WTC11 (cell line): ENCODE measurements around the gene DPP7. TPM values are rescaled to one million over a fixed set of nuclear protein-coding genes. Genes with fewer than 3 reads are reported as not detected.
A peak's percentile ranks its signal among the peaks of the same experiment; 100 is the strongest.

Experiments
- ATAC-seq: fragments of 200-7000 bp; cut with Tn5 transposase; 2 replicates; pipeline ENCODE4 v1.10.0; 2021; ENCODE audit warnings: mild to moderate bottlenecking, moderate library complexity
- CTCF ChIA-PET: fragments of 300-600 bp; sonication (Branson Sonifier 250); formaldehyde crosslinking; loops from one replicate; lab custom pipeline; 2021; ENCODE audit warnings: antibody characterized with exemption; lab: Charles Lee
- POLR2A ChIA-PET: fragments of 350-600 bp; sonication (Branson Sonifier 250); formaldehyde crosslinking; loops from one replicate; lab custom pipeline; 2021; ENCODE audit warnings: antibody characterized with exemption; lab: Charles Lee
- DNase-seq: peaks from one replicate; pipeline ENCODE4 v3.0.0; 2021; ENCODE audit warnings: low spot score
- H3K27ac Mint-ChIP-seq: 2 replicates; pipeline ENCODE4 v1.8.0; 2021; ENCODE audit warnings: mixed read lengths
- H3K27me3 Mint-ChIP-seq: 2 replicates; pipeline ENCODE4 v1.8.0; 2021; ENCODE audit warnings: low read depth, mild to moderate bottlenecking, moderate library complexity, mixed read lengths
- H3K36me3 Mint-ChIP-seq: 2 replicates; pipeline ENCODE4 v1.8.0; 2021; ENCODE audit warnings: mixed read lengths
- H3K4me1 Mint-ChIP-seq: 2 replicates; pipeline ENCODE4 v1.8.0; 2022; ENCODE audit warnings: mixed read lengths
- H3K4me3 Mint-ChIP-seq: 2 replicates; pipeline ENCODE4 v1.8.0; 2021; ENCODE audit warnings: mild to moderate bottlenecking, moderate library complexity, mixed read lengths
- H3K9me3 Mint-ChIP-seq: 2 replicates; pipeline ENCODE4 v1.8.0; 2021; ENCODE audit warnings: mixed read lengths
- ATF2 ChIP-seq: sonication (generic); formaldehyde crosslinking; IDR thresholded peaks from 2 replicates; pipeline ENCODE4 v1.8.1; 2022; ENCODE audit warnings: low read depth, missing genetic modification reagents, borderline replicate concordance
- CREB1 ChIP-seq: sonication (generic); formaldehyde crosslinking; IDR thresholded peaks from 2 replicates; pipeline ENCODE4 v1.8.0; 2023; ENCODE audit warnings: mild to moderate bottlenecking, missing genetic modification reagents
- CREM ChIP-seq: sonication (generic); formaldehyde crosslinking; IDR thresholded peaks from 2 replicates; pipeline ENCODE4 v1.8.1; 2022; ENCODE audit warnings: mild to moderate bottlenecking, missing genetic modification reagents, moderate library complexity
- E2F4 ChIP-seq: sonication (generic); formaldehyde crosslinking; IDR thresholded peaks from 2 replicates; pipeline ENCODE4 v1.8.1; 2022; ENCODE audit warnings: low read depth, mild to moderate bottlenecking, moderate library complexity, missing genetic modification reagents, borderline replicate concordance
- ESRRA ChIP-seq: sonication (generic); formaldehyde crosslinking; IDR thresholded peaks from 2 replicates; pipeline ENCODE4 v1.8.1; 2022; ENCODE audit warnings: mild to moderate bottlenecking, missing genetic modification reagents, borderline replicate concordance
- GABPB1 ChIP-seq: sonication (generic); formaldehyde crosslinking; IDR thresholded peaks from 2 replicates; pipeline ENCODE4 v1.8.1; 2023; ENCODE audit warnings: mild to moderate bottlenecking, missing genetic modification reagents
- MXD4 ChIP-seq: fragments of 250-450 bp; sonication (Bioruptor Pico); IDR thresholded peaks from 2 replicates; pipeline ENCODE4 v1.8.0; 2021; ENCODE audit warnings: mild to moderate bottlenecking, moderate library complexity, borderline replicate concordance
- PREB ChIP-seq: sonication (generic); formaldehyde crosslinking; IDR thresholded peaks from 2 replicates; pipeline ENCODE4 v1.8.1; 2022; ENCODE audit warnings: mild to moderate bottlenecking, missing genetic modification reagents, moderate library complexity, borderline replicate concordance
- PRRX2 ChIP-seq: fragments of 250-450 bp; sonication (Bioruptor Pico); IDR thresholded peaks from 2 replicates; pipeline ENCODE4 v1.8.0; 2021; ENCODE audit warnings: mild to moderate bottlenecking
- SMAD3 ChIP-seq: sonication (generic); formaldehyde crosslinking; IDR thresholded peaks from 2 replicates; pipeline ENCODE4 v1.8.0; 2022; ENCODE audit warnings: missing genetic modification reagents, mild to moderate bottlenecking, borderline replicate concordance
- SOX15 ChIP-seq: fragments of 250-450 bp; sonication (Bioruptor Pico); IDR thresholded peaks from 2 replicates; pipeline ENCODE4 v1.9.0; 2021; ENCODE audit warnings: mild to moderate bottlenecking
- ZNF138 ChIP-seq: sonication (generic); formaldehyde crosslinking; conservative IDR thresholded peaks from 2 replicates; pipeline ENCODE4 v1.8.1; 2022; ENCODE audit warnings: mild to moderate bottlenecking, moderate library complexity, missing genetic modification reagents
- ZNF232 ChIP-seq: sonication (generic); formaldehyde crosslinking; IDR thresholded peaks from 2 replicates; pipeline ENCODE4 v1.8.0; 2022; ENCODE audit warnings: mild to moderate bottlenecking, missing genetic modification reagents
- total RNA-seq: library from RNA; stranded (reverse); gene quantifications from 3 replicates; pipeline ENCODE4 v1.2.3, GENCODE V29; 2021
- TF ChIP-seq, protein P1 (sequence below): fragments of 250-450 bp; sonication (Bioruptor Pico); conservative IDR thresholded peaks from 2 replicates; pipeline ENCODE4 v1.9.0; 2021; ENCODE audit warnings: mild to moderate bottlenecking
- TF ChIP-seq, protein P2 (sequence below): sonication (generic); formaldehyde crosslinking; IDR thresholded peaks from 2 replicates; pipeline ENCODE4 v1.8.0; 2023; ENCODE audit warnings: missing genetic modification reagents
- TF ChIP-seq, protein P3 (sequence below): sonication (generic); formaldehyde crosslinking; conservative IDR thresholded peaks from 2 replicates; pipeline ENCODE4 v1.8.1; 2023; ENCODE audit warnings: mild to moderate bottlenecking, low read depth, missing genetic modification reagents, moderate library complexity

The DPP7 gene
- total RNA-seq, 1 experiment from 2014 or later: 38.9 TPM

- no peak for DNase-seq
- CTCF ChIA-PET: interaction anchor here (0.6 to 2.0 kb wide), 15 partner anchors 17 to 124 kb away, joined by 3 to 12 read pairs (median 5); partner anchors contain the start of genes LRRC26, MAN1B1, PAXX and RNF224
- Mint-ChIP-seq H3K4me3 (peak overlapping the region; percentile 52), H3K4me1 (no peaks in the 10 kb centered on the region), H3K27ac (no peak overlapping the region), H3K9me3 (no peaks in the 10 kb centered on the region), H3K27me3 (peaks cover 29% of the 10 kb centered on the region), H3K36me3 (no peaks in the 10 kb centered on the region)
- TF ChIP-seq MXD4 (CRISPR knock-in tag): no peak
- TF ChIP-seq ESRRA (CRISPR knock-in tag): 0 out of 2 replicates have a peak, but pooled peaks have one; percentile 5
- no peak for ATAC-seq
- POLR2A ChIA-PET: interaction anchor here (1.1 to 1.4 kb wide), 2 partner anchors 43 to 62 kb away, joined by 3 to 5 read pairs; partner anchors contain the start of gene SAPCD2
Observed at GRCh38 chr9:137112564-137113384, 1.8 kb downstream of the DPP7 start.

GRCh38 chr9:137111788-137112563 lies 2.6 kb downstream of the DPP7 start:
- Mint-ChIP-seq H3K4me3 (no peak overlapping the region), H3K4me1 (no peaks in the 10 kb centered on the region), H3K36me3 (no peaks in the 10 kb centered on the region), H3K27me3 (peaks cover 28% of the 10 kb centered on the region), H3K27ac (no peak overlapping the region), H3K9me3 (no peaks in the 10 kb centered on the region)
- TF ChIP-seq ATF2 (CRISPR knock-in tag) (no peak), CREM (no peak)
- ChIA-PET POLR2A (no interaction called here), CTCF (interaction anchor here (1.3 to 2.0 kb wide), 2 partner anchors 44 to 63 kb away, joined by 6 to 11 read pairs; no protein-coding TSS in a partner anchor)
- ATAC-seq (no peak), DNase-seq (no peak)

DNA sequence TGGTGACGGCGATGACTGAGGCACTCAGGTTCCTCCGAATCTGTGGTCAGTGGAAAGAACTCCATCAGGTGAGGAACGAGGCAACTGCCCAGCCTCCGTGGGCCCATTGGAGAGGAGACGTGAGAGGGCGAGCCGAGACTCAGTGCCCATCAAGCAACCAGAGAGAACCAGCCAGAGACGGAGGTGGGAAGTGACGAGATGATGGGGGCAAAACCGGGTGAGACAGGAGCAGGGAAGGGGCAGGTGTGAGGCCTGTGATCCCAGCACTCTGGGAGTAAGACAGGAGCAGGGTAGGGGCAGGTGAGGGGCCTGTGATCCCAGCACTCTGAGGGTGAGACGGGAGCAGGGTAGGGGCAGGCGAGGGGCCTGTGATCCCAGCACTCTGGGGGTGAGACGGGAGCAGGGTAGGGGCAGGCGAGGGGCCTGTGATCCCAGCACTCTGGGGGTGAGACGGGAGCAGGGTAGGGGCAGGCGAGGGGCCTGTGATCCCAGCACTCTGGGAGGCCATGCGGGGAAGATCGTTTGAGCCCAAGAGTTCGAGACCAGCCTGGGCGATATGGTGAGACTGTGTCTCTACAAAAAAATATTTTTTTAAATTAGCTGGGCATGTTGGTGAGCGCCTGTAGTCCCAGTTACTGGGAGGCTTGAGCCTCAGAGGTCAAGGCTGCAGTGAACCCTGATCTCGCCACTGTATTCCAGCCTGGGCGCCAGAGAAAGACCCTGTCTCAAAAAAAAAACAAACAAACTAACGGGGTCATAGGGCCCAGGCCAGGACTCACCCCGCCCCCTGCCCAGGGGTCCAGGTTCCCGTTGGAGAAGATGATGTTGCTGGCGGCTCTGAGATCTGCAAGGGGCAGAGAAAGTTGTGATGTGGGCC lies 3.4 kb downstream of the DPP7 start:
- H3K4me3 Mint-ChIP-seq: no peak overlapping the region
- H3K27ac Mint-ChIP-seq: no peak overlapping the region; the same call in 1 of the 2 replicates
- no peaks in the 10 kb centered on the region for H3K9me3 Mint-ChIP-seq
- H3K4me1 Mint-ChIP-seq: no peaks in the 10 kb centered on the region
- POLR2A ChIA-PET: interaction anchor here (0.5 kb wide), 1 partner anchor 90 kb away, joined by 3 read pairs; no protein-coding TSS in a partner anchor
- DNase-seq (no peak), ATAC-seq (no peak)
- H3K27me3 Mint-ChIP-seq: peaks cover 22% of the 10 kb centered on the region
- CTCF ChIA-PET: interaction anchor here (1.3 kb wide), 1 partner anchor 43 kb away, joined by 6 read pairs; no protein-coding TSS in a partner anchor
- H3K36me3 Mint-ChIP-seq: no peaks in the 10 kb centered on the region
- TF ChIP-seq SMAD3 (no peak), ZNF232 (CRISPR knock-in tag) (no peak), GABPB1 (CRISPR knock-in tag) (no peak), SOX15 (CRISPR knock-in tag) (no peak), ZNF138 (CRISPR knock-in tag) (no peak), PREB (CRISPR knock-in tag) (no peak), CREB1 (CRISPR knock-in tag) (no peak), PRRX2 (CRISPR knock-in tag) (no peak), E2F4 (CRISPR knock-in tag) (no peak)
- TF ChIP-seq, protein P1, sequence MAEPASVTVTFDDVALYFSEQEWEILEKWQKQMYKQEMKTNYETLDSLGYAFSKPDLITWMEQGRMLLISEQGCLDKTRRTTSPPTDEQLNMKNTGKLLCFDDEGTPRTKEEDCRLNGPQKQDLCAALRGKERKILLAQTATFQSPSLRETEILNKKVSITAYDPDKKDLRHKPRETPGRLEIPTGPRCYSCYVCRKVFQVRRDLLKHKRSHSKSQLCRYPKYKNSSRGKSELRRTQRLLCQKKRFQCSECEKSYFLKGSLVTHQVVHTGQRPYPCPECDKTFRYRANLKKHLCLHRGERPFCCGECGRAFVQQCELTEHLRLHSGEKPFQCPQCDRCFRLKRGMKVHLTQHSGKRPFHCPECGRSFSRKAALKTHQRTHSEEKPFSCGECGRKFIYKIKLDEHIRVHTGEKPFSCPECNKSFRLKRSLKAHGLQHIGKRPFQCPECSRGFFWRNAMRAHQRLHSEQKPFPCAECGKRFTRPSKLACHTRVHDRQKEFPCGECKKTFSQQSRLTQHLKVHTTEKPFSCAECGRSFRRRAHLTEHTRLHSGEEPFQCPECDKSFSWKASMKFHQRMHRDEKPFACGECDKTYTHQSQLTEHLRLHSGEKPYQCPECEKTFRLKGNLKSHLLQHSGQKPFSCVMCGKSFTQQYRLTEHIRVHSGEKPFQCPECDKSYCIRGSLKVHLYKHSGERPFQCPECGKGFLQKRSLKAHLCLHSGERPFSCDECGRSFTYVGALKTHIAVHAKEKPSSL (CRISPR knock-in tag): no peak
- TF ChIP-seq, protein P2, sequence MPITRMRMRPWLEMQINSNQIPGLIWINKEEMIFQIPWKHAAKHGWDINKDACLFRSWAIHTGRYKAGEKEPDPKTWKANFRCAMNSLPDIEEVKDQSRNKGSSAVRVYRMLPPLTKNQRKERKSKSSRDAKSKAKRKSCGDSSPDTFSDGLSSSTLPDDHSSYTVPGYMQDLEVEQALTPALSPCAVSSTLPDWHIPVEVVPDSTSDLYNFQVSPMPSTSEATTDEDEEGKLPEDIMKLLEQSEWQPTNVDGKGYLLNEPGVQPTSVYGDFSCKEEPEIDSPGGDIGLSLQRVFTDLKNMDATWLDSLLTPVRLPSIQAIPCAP (CRISPR knock-in tag): no peak
- TF ChIP-seq, protein P3, sequence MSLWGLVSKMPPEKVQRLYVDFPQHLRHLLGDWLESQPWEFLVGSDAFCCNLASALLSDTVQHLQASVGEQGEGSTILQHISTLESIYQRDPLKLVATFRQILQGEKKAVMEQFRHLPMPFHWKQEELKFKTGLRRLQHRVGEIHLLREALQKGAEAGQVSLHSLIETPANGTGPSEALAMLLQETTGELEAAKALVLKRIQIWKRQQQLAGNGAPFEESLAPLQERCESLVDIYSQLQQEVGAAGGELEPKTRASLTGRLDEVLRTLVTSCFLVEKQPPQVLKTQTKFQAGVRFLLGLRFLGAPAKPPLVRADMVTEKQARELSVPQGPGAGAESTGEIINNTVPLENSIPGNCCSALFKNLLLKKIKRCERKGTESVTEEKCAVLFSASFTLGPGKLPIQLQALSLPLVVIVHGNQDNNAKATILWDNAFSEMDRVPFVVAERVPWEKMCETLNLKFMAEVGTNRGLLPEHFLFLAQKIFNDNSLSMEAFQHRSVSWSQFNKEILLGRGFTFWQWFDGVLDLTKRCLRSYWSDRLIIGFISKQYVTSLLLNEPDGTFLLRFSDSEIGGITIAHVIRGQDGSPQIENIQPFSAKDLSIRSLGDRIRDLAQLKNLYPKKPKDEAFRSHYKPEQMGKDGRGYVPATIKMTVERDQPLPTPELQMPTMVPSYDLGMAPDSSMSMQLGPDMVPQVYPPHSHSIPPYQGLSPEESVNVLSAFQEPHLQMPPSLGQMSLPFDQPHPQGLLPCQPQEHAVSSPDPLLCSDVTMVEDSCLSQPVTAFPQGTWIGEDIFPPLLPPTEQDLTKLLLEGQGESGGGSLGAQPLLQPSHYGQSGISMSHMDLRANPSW (CRISPR knock-in tag): no peak
